ENCODE results near the gene MPC2.

MPC2 gene

DNA sequence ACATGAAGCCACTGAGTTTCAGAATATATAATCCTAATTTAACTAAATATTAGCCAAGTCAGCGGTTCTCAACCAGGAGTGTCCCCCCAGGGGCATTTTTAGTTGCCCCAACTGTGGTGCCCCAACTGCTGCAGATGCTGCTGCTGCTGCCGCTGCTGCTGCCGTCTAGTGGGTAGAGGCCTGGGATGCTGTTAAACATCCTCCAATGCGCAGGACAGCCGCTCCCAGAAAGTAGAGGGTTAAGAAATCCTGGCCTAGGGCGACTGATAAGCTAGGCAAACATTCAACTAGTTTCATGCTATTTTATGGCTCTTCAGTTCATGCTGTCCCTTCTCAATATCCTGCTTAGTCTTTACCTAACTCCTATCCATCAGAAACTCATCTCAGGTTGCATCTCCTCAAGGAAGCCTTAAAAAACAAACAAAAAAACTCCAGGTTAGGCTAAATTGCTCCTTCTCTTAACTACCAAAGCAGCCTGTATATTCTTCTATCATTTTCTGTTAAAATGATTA, 10.3 kb downstream of the MPC2 start:
- no peaks in the 10 kb centered on the region for H3K4me1 ChIP-seq (ENCODE audit: insufficient read depth, insufficient read length)
- TF ChIP-seq ZNF274 (IDR thresholded peaks at IDR 0.05; ENCODE audit: low read depth, low read length) (no peak), SUZ12 (IDR thresholded peaks at IDR 0.05; ENCODE audit: extremely low read depth, insufficient read depth, insufficient read length) (no peak), YY1 (IDR thresholded peaks at IDR 0.05; ENCODE audit: insufficient read depth, insufficient read length) (no peak)
- no peak overlapping the region for H3K4me3 ChIP-seq (ENCODE audit: insufficient read length, low read depth)
- no peak overlapping the region for H3K9ac ChIP-seq (ENCODE audit: insufficient read length, low read depth)
- H3K27me3 ChIP-seq (ENCODE audit: insufficient read depth, insufficient read length): no peaks in the 10 kb centered on the region
- H3K36me3 ChIP-seq (ENCODE audit: insufficient read depth, insufficient read length, low read length): peaks cover 3% of the 10 kb centered on the region
- no peaks in the 10 kb centered on the region for H3K9me3 ChIP-seq (ENCODE audit: insufficient read depth, low read length)
- no peak for DNase-seq (ENCODE audit: low read depth, low spot score)

- no peak for DNase-seq (ENCODE audit: low read depth, low spot score)
- Histone ChIP-seq H3K9me3 (ENCODE audit: insufficient read depth, low read length) (no peaks in the 10 kb centered on the region), H3K9ac (ENCODE audit: insufficient read length, low read depth) (no peak overlapping the region), H3K4me3 (ENCODE audit: insufficient read length, low read depth) (no peak overlapping the region), H3K27me3 (ENCODE audit: insufficient read depth, insufficient read length) (no peaks in the 10 kb centered on the region), H3K4me1 (ENCODE audit: insufficient read depth, insufficient read length) (no peaks in the 10 kb centered on the region), H3K36me3 (ENCODE audit: insufficient read depth, insufficient read length, low read length) (peaks cover 3% of the 10 kb centered on the region)
- no peak for TF ChIP-seq ZNF274 (IDR thresholded peaks at IDR 0.05; ENCODE audit: low read depth, low read length)
- TF ChIP-seq SUZ12 (IDR thresholded peaks at IDR 0.05; ENCODE audit: extremely low read depth, insufficient read depth, insufficient read length): no peak
- no peak for TF ChIP-seq YY1 (IDR thresholded peaks at IDR 0.05; ENCODE audit: insufficient read depth, insufficient read length)
Observed at GRCh38 chr1:167924543-167925231, 12.2 kb downstream of the MPC2 start.

- no peaks in the 10 kb centered on the region for H3K27me3 ChIP-seq (ENCODE audit: insufficient read depth, insufficient read length)
- H3K4me1 ChIP-seq (ENCODE audit: insufficient read depth, insufficient read length): no peaks in the 10 kb centered on the region
- no peak overlapping the region for H3K9ac ChIP-seq (ENCODE audit: insufficient read length, low read depth)
- no peak overlapping the region for H3K4me3 ChIP-seq (ENCODE audit: insufficient read length, low read depth)
- peaks cover 3% of the 10 kb centered on the region for H3K36me3 ChIP-seq (ENCODE audit: insufficient read depth, insufficient read length, low read length)
- no peak for DNase-seq (ENCODE audit: low read depth, low spot score)
- no peaks in the 10 kb centered on the region for H3K9me3 ChIP-seq (ENCODE audit: insufficient read depth, low read length)
- TF ChIP-seq ZNF274 (IDR thresholded peaks at IDR 0.05; ENCODE audit: low read depth, low read length) (no peak), SUZ12 (IDR thresholded peaks at IDR 0.05; ENCODE audit: extremely low read depth, insufficient read depth, insufficient read length) (no peak), YY1 (IDR thresholded peaks at IDR 0.05; ENCODE audit: insufficient read depth, insufficient read length) (no peak)
Observed at GRCh38 chr1:167924102-167924501, 12.8 kb downstream of the MPC2 start.

- Histone ChIP-seq H3K36me3 (ENCODE audit: insufficient read depth, insufficient read length, low read length) (peaks cover 3% of the 10 kb centered on the region), H3K9me3 (ENCODE audit: insufficient read depth, low read length) (no peaks in the 10 kb centered on the region), H3K4me1 (ENCODE audit: insufficient read depth, insufficient read length) (no peaks in the 10 kb centered on the region), H3K4me3 (ENCODE audit: insufficient read length, low read depth) (no peak overlapping the region), H3K9ac (ENCODE audit: insufficient read length, low read depth) (no peak overlapping the region), H3K27me3 (ENCODE audit: insufficient read depth, insufficient read length) (no peaks in the 10 kb centered on the region)
- TF ChIP-seq ZNF274 (IDR thresholded peaks at IDR 0.05; ENCODE audit: low read depth, low read length) (no peak), YY1 (IDR thresholded peaks at IDR 0.05; ENCODE audit: insufficient read depth, insufficient read length) (no peak), SUZ12 (IDR thresholded peaks at IDR 0.05; ENCODE audit: extremely low read depth, insufficient read depth, insufficient read length) (no peak)
- no peak for DNase-seq (ENCODE audit: low read depth, low spot score)
Observed at GRCh38 chr1:167923324-167924056, 13.4 kb downstream of the MPC2 start.

GRCh38 chr1:167922611-167923074, 14.2 kb downstream of the MPC2 start:
- TF ChIP-seq YY1 (IDR thresholded peaks at IDR 0.05; ENCODE audit: insufficient read depth, insufficient read length): no peak
- no peak for TF ChIP-seq ZNF274 (IDR thresholded peaks at IDR 0.05; ENCODE audit: low read depth, low read length)
- no peak for TF ChIP-seq SUZ12 (IDR thresholded peaks at IDR 0.05; ENCODE audit: extremely low read depth, insufficient read depth, insufficient read length)
- Histone ChIP-seq H3K9ac (ENCODE audit: insufficient read length, low read depth) (no peak overlapping the region), H3K27me3 (ENCODE audit: insufficient read depth, insufficient read length) (no peaks in the 10 kb centered on the region), H3K9me3 (ENCODE audit: insufficient read depth, low read length) (no peaks in the 10 kb centered on the region), H3K36me3 (ENCODE audit: insufficient read depth, insufficient read length, low read length) (peaks cover 10% of the 10 kb centered on the region), H3K4me1 (ENCODE audit: insufficient read depth, insufficient read length) (no peaks in the 10 kb centered on the region), H3K4me3 (ENCODE audit: insufficient read length, low read depth) (no peak overlapping the region)
- no peak for DNase-seq (ENCODE audit: low read depth, low spot score)

GRCh38 chr1:167922023-167922422, 14.8 kb downstream of the MPC2 start:
- H3K9ac ChIP-seq (ENCODE audit: insufficient read length, low read depth): no peak overlapping the region
- no peaks in the 10 kb centered on the region for H3K4me1 ChIP-seq (ENCODE audit: insufficient read depth, insufficient read length)
- H3K36me3 ChIP-seq (ENCODE audit: insufficient read depth, insufficient read length, low read length): peaks cover 12% of the 10 kb centered on the region
- no peaks in the 10 kb centered on the region for H3K27me3 ChIP-seq (ENCODE audit: insufficient read depth, insufficient read length)
- H3K9me3 ChIP-seq (ENCODE audit: insufficient read depth, low read length): no peaks in the 10 kb centered on the region
- H3K4me3 ChIP-seq (ENCODE audit: insufficient read length, low read depth): no peak overlapping the region
- no peak for TF ChIP-seq ZNF274 (IDR thresholded peaks at IDR 0.05; ENCODE audit: low read depth, low read length)
- TF ChIP-seq SUZ12 (IDR thresholded peaks at IDR 0.05; ENCODE audit: extremely low read depth, insufficient read depth, insufficient read length): no peak
- TF ChIP-seq YY1 (IDR thresholded peaks at IDR 0.05; ENCODE audit: insufficient read depth, insufficient read length): no peak
- no peak for DNase-seq (ENCODE audit: low read depth, low spot score)
